Peyer's patch (tissue), 4 donors: Measurements from ENCODE around the gene MYL10.
"Not testable (repeated sequence)": the region's sequence is repeated elsewhere in the genome, so short reads cannot be mapped to it uniquely, and the experiment has no call there.

Experiments
- CTCF ChIP-seq, 6 experiments: fragments of 450-650 bp in 4 of 6; fragments of 200-600 bp in 2 of 6; sonication (generic) in 1 of 6; IDR thresholded peaks; one replicate each; pipeline ENCODE4 v1.5.1; 2017 to 2019; ENCODE audit warnings: antibody characterized with exemption in 6 of 6, mild to moderate bottlenecking in 3 of 6, moderate library complexity in 1 of 6
- POLR2A ChIP-seq, 2 donors: fragments of 450-650 bp; IDR thresholded peaks; one replicate each; pipeline ENCODE4 v1.5.1; 2017; ENCODE audit warnings: antibody characterized with exemption in 2 of 2, mild to moderate bottlenecking in 2 of 2, moderate library complexity in 2 of 2

DNA sequence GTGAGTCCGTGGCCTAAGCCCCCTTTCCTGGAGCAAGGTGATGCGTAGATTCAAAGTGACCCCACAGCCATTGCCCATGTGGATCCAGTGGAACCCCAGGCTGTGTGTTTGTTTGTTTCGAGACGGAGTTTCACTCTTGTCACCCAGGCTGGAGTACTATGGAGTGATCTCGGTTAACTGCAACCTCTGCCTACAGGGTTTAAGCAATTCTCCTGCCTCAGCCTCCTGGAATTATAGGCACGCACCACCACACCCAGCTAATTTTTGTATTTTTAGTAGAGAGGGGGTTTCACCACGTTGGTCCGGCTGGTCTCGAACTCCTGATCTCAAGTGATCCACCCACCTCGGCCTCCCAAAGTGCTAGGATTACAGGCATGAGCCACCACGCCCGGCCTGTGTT lies 18.8 kb upstream of the MYL10 start:
- not testable (repeated sequence) for TF ChIP-seq CTCF, POLR2A (IDR thresholded peaks at IDR 0.05)
